Stimulated activated CD4-positive, alpha-beta T cell treated with anti-CD3 and anti-CD28 coated beads, Interleukin-4, amount 100 ng/mL, for 48 hours (primary cell): ENCODE data around the gene CYP11A1.

Experiments
- DNase-seq, 2 donors: peaks; one replicate each; pipeline ENCODE4 v3.0.0-alpha.2; 2020; ENCODE audit warnings: low read depth in 2 of 2

Gene CYP11A1

DNA sequence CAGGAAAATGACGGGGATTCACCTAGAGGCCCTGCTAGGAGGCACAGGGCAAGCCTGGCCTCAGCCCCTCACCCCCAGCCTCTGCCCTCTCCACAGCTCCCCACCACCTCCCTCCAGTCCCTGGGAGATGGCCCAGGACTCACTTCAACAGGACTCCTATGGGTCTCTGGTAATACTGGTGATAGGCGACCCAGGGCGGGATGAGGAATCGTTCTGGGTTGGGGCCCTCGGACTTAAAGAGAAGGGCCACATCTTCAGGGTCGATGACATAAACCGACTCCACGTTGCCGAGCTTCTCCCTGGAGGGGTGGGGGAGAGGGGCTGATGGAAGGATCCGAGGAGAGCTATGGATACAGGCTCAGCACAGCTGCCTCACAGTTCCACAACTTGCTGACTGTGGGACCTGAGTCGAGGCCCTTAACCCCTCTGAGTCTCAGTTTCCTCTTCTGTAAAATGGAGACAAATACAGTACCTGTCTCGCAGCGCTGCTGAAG lies 19.6 kb downstream of the CYP11A1 start:
- DNase-seq, result no peak

- DNase-seq, result no peak
Observed at GRCh38 chr15:74345051-74345450, 22.4 kb downstream of the CYP11A1 start.

DNA sequence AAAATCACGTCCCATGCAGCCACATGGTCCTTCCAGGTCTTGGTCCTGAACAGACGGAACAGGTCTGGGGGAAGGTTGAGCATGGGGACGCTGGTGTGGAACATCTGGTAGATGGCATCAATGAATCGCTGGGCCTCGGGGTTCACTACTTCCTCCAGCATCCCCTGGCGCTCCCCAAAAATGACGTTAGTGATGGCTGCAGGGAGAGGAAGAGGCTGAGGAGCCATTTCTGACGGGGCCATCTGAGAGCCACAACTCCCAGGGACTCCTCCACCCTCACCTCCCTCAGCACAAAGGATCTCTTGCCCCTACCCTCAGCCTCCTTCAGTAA lies 23.7 kb downstream of the CYP11A1 start:
- DNase-seq, result no peak

GRCh38 chr15:74343127-74343796 lies 24.2 kb downstream of the CYP11A1 start:
- DNase-seq, result no peak

- no peak for DNase-seq
Observed at GRCh38 chr15:74340150-74340549, 27.3 kb downstream of the CYP11A1 start.

GRCh38 chr15:74339371-74339770 lies 28.1 kb downstream of the CYP11A1 start:
- DNase-seq, result no peak

DNA sequence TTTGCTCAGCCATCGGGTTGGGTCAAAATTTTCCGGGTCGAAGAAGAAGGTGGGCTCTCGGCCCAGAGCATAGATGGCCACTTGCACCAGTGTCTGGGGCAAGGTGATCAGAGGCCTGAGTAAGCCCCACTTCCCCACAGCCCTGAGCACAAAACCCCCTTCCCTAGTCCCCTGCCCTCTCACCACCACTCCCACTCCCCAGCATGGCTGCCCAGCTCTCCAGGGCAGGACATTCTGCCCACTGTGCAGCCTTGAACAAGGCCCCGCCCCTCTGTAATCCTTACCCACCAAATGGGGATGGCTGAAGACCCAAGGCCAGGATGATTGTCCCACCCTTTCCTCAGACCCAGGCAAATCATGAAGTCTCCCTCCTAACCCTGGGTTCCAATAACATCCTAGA lies 28.8 kb downstream of the CYP11A1 start:
- no peak for DNase-seq

GRCh38 chr15:74337607-74338211 lies 29.7 kb downstream of the CYP11A1 start:
- no peak for DNase-seq

DNA sequence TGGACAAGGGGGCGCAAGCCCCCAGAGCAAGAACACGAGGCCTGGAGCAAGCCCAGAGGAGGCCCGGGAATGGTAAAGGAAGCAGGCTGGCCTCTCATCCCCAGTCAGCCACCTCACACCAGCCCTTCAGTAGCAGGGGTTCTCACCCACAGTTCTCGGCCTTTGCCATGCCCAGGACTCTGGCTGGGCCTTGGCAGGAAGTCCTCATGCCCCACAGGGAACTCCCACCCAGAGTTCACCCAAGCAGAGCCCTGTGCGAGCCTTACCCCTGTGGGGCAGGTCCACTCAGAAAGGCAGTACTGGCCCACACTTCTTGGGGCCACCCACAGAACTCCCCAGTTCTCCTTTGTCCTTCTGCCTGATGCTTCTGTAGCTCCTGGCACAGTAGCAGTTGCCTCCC lies 30.3 kb downstream of the CYP11A1 start:
- DNase-seq, result no peak

DNA sequence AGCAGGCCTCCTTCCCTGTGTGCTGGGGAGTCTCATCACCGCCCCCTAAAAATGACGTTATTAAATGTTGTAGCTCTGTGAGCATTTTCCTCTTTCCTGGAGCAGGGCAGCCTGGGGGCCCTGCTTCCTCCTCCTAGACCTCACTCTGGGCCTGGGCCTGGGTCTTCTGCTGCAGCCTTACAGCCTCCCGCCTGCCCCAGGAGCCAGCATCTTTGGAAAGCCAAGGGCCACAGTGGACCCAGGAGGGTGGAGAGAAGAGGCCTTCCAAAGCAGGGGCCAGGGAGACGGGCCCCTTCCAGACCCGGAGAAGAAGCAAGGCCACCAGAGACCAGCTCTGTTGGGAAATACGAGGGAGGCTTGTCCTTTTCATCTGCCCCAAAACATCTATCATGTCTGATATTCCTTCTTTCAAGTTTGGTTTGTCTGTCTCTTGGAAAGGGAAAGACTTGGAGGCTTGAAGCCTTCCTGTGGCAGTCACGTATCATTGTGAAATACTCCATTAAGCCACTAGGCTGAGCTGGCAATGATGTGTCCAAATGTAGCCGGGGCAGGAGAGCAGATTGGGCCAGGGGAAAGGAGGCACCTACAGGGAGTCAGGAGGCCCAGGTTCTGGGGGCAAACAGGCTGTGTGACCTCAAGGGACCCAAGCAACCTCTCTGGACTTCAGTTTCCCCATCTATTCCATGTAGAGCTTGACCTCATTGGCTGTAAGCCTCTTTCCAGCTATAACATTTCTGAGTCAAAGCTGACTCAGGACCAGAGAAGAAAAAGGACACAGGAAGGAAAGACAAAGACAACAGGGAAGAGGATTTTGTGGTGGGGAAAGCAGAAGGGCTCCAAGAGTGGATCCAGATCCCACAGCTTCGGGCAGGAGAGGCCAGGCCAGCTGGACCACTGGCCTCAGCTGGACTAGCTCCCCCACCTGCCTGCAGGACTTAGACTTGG lies 31.1 kb downstream of the CYP11A1 start:
- no peak for DNase-seq

DNA sequence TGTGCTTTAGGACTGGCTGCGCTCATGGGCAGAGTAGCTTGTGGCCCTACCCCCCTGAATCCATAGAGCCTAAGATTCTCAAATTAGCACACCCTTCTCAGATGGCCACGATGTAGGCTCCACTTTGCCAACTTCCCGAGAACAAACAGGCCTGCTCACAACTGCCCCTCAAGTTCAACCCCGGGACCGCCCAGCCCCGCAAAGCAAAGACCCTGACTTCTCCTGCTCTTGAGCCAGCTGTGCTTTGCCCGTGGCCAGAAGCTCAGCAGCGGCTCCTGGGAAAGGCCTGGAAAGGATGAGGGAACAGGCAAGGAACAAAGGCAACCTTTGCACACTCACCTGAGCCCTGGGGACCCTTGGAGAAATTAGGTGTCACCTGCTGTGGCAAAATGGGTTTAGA lies 32.0 kb downstream of the CYP11A1 start:
- no peak for DNase-seq

DNA sequence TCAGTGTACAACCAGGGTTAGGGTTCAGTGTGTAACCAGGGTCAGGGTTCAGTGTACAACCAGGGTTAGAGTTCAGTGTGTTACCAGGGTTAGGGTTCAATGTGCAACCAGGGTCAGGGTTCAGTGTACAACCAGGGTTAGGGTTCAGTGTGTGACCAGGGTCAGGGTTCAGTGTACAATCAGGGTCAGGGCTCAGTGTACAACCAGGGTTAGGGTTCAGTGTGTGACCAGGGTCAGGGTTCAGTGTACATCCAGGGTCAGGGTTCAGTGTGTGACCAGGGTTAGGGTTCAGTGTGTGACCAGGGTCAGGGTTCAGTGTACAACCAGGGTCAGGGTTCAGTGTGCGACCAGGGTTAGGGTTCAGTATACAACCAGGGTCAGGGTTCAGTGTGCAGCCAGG lies 33.3 kb downstream of the CYP11A1 start:
- no peak for DNase-seq

GRCh38 chr15:74333662-74334061 lies 33.8 kb downstream of the CYP11A1 start:
- DNase-seq, result no peak

GRCh38 chr15:74333093-74333492 lies 34.4 kb downstream of the CYP11A1 start:
- no peak for DNase-seq

DNA sequence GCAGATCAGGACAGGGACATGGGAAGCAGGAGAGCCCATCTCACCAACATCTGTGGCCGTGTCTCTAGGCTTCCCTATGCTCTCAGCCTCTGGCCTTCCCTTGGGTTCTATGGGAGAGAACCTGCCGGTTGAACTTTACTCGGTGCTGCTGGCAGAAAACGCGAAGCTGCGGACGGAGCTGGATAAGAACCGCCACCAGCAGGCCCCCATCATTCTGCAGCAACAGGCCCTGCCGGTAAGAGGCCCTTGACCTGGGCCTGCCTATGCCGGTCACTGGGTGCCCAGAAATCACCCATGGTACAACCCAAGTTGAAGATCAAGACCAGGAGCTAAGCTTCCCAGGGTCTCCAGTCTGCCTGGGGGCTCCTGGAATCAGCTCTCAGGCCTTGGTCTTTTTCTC lies 34.8 kb downstream of the CYP11A1 start:
- no peak for DNase-seq

DNA sequence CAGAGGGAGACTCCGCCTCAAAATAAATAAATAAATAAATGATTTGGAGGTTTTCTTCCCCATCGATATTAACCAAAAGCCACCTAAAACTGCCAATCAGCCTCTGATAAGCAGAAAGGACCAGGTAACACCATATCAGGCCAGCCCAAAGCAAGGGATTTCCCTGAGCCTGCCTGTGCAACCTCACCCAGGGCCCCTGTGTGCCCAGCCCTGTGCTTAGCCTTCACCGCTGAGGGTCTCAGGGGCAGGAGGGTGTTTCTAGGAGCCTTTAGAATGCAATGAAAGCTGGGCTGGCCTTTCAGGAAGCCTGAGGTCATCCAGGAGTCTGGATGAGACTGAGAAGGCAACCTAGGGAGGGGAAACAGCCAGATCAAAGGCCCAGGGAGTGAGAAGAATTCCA lies 35.4 kb downstream of the CYP11A1 start:
- DNase-seq, result no peak

DNA sequence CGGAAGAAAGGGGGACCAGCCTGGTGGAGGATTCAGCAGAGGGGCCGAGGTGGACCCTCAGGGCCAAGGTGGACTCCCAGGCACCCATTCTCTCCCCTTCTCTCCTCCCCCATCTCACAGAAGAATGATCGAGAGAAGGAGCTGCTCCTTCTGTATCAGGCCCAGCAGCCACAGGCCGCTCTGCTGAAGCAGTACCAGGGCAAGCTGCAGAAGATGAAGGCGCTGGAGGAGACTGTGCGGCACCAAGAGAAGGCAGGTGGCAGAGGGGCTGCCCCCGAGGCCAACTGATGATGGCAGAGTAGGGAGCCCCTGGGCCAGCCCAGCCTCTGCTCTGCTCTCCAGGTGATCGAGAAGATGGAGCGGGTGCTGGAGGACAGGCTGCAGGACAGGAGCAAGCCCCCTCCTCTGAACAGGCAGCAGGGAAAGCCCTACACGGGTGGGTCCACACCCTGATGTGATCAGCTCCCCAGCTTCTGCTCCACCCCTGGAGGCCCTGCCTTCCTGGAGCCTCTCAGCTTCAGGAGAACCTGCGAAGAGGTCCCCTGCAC lies 36.5 kb downstream of the CYP11A1 start:
- DNase-seq, result no peak

DNA sequence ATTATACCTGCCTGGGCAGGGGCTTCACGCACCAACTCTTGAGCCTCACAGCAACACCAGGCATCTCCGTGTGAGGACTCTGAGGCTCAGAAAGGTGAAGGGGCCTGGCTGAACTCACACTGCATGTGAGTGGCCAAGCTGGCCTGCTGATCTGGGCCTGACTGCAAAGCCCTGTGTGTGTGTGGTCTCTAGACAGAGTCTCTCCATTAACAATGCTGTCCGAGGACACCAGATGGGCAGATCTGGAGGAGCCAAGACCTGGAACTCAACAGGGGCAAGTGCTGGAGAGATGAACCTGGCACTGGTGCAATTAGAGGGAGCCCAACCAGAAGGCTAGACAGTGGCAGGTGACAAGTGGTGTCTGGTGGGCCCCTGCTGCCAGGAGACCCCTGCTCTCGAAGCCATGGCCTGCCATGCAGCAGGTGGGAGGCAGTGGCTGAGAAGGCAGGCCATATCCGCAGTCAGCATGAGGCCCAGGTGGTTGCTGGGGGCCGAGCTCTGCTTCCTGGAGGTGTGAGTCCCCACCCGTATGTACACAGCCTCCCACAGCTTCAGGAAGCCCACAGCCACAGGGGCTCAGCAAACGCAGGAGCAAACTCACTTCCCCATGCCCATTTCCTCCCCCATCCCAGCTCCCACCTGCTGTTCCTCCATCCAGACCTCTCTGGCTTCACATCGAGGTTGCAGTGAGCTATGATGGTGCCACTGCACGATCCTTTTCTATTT lies 39.0 kb downstream of the CYP11A1 start:
- no peak for DNase-seq

- no peak for DNase-seq
Observed at GRCh38 chr15:74327756-74328155, 39.7 kb downstream of the CYP11A1 start.

- no peak for DNase-seq
Observed at GRCh38 chr15:74326746-74327145, 40.7 kb downstream of the CYP11A1 start.

DNA sequence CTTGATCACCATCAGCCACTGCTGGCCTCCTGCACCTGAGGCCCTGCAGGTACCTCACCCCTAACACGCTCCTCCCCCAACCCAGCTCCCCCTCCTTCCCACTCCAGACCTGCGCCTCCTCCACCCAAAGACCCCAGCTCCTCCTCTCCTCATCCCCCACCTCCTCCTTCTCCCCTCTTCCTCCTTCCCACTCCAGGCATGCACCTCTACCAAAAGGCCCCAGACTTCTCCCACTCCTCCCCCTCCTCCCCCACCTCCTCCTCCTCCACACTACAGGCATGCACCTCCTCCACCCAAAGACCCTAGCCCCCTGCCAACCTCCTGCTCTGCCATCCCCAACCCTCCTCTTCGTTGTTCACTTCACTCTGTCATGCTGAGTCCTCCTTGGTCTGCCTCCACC lies 42.7 kb downstream of the CYP11A1 start:
- DNase-seq, result no peak
